Thyroid gland (tissue), 4 donors: ENCODE results near the gene MED29. TPM values are rescaled to one million over a fixed set of nuclear protein-coding genes. Genes with fewer than 3 reads are reported as not detected.

Source experiments
- DNase-seq, 2 donors: peaks; one replicate each; pipeline ENCODE4 v3.0.0-alpha.2; 2019
- H3K27ac ChIP-seq, 3 donors: fragments of 200-600 bp; sonication (generic); 1 replicate in 2 of 3; 2 replicates in 1 of 3; pipeline ENCODE4 v1.5.1; 2016 to 2019; ENCODE audit warnings: mild to moderate bottlenecking in 1 of 3, moderate library complexity in 1 of 3
- H3K27me3 ChIP-seq: fragments of 200-600 bp; sonication (generic); one replicate; pipeline ENCODE4 v1.5.1; 2019
- H3K36me3 ChIP-seq, 2 donors: fragments of 200-600 bp; sonication (generic); one replicate each; pipeline ENCODE4 v1.5.1; 2016 to 2019
- H3K4me1 ChIP-seq, 2 donors: fragments of 200-600 bp; sonication (generic); one replicate each; pipeline ENCODE4 v1.5.1; 2017 to 2019
- H3K4me3 ChIP-seq, 3 donors: fragments of 200-600 bp; sonication (generic); replicated peaks in 1 of 3; 1 replicate in 2 of 3; 2 replicates in 1 of 3; pipeline ENCODE4 v1.5.1; 2016; ENCODE audit warnings: mild to moderate bottlenecking in 1 of 3
- H3K9me3 ChIP-seq: fragments of 200-600 bp; sonication (generic); one replicate; pipeline ENCODE4 v1.5.1; 2017
- POLR2A ChIP-seq, 2 donors: fragments of 450-650 bp; IDR thresholded peaks; one replicate each; pipeline ENCODE4 v1.6.1; 2017; ENCODE audit warnings: antibody characterized with exemption in 2 of 2, mild to moderate bottlenecking in 2 of 2, moderate library complexity in 1 of 2
- WGBS, 2 donors: methylation state at CpG; one replicate each; pipeline ENCODE4 v1.1.5; 2017; 5-methylcytosine and 5-hydroxymethylcytosine counted together
- intact Hi-C: fragments of 100-400 bp; cut with DNase I; formaldehyde crosslinking; loops from one replicate; pipeline ENCODE4 v1.15.1; 2023
- total RNA-seq, 4 donors: library from RNA; depleted of rRNA; stranded (reverse); fragments of >200 nt; gene quantifications; one replicate each; pipeline ENCODE4 v1.2.3, GENCODE V29; 2016
- TF ChIP-seq, protein P1 (sequence below), 6 experiments: fragments of 200-600 bp in 3 of 6; fragments of 450-650 bp in 3 of 6; sonication (generic) in 3 of 6; IDR thresholded peaks; one replicate each; pipeline ENCODE4 v1.5.1; 2016 to 2019; ENCODE audit warnings: antibody characterized with exemption in 6 of 6, mild to moderate bottlenecking in 2 of 6, inconsistent platforms in 1 of 6, moderate library complexity in 1 of 6

MED29 gene
- total RNA-seq, 4 donors from 2014 or later: 44.3 to 77.5 (median 63.4) TPM

DNA sequence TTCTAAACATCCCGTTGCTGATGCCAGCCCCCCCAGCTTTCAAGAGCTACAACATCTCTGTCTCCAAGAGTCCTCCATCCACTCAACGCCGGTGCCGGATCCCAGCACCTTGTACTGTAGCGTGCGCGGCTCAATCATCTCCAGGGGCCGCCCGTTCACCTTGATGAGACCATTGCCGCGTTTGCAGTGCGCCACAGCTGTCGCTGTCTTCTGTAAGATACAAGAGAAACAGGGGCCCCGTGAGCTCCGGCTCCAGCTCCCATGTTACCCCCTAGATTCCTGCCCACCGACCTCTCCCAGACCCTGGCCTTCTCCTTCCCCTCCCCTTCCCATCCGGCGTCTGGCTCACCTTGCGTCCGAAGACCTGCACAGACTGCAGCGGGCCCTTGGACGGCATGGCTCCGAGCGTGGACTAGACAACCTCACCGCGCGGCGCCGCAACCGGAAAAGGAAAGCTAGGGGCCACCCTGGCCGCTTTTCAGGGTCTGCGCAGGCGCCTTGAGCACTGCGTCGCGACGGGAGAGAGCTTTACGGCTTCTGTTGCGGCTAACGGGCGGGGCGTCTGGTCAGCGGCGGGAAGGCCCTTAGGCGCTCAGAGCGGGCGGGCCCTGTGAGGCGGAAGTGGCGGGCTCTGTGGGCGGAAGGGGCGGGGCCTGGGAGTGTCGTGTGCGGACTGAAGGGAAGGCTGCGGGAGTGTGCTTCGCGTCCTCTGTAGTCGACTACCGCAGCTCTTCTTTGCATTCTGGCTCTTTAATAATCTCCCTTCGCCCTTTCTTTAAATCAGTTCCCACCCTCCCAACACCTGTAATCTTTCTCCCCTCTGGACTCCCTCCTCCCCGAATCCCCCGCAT lies 44.5 kb downstream of the MED29 start, which contains the start of gene RPS16:
TSS of gene RPS16 (minus strand) at position 451 of the 851 bp plus-strand sequence. CDS start at position 397, 54 bp downstream.
- no peaks in the 10 kb centered on the region for H3K9me3 ChIP-seq
- TF ChIP-seq POLR2A (IDR thresholded peaks at IDR 0.05): peak; percentile 60 to 94
- TF ChIP-seq, protein P1, sequence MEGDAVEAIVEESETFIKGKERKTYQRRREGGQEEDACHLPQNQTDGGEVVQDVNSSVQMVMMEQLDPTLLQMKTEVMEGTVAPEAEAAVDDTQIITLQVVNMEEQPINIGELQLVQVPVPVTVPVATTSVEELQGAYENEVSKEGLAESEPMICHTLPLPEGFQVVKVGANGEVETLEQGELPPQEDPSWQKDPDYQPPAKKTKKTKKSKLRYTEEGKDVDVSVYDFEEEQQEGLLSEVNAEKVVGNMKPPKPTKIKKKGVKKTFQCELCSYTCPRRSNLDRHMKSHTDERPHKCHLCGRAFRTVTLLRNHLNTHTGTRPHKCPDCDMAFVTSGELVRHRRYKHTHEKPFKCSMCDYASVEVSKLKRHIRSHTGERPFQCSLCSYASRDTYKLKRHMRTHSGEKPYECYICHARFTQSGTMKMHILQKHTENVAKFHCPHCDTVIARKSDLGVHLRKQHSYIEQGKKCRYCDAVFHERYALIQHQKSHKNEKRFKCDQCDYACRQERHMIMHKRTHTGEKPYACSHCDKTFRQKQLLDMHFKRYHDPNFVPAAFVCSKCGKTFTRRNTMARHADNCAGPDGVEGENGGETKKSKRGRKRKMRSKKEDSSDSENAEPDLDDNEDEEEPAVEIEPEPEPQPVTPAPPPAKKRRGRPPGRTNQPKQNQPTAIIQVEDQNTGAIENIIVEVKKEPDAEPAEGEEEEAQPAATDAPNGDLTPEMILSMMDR (IDR thresholded peaks at IDR 0.05): peak in 1 of 6 experiments; percentile 4
- DNase-seq: peak; percentile 98
- intact Hi-C loops: no loop called here
- peaks cover 21 to 24% of the 10 kb centered on the region in 2 donors for H3K36me3 ChIP-seq
- 0 to 1% methylated on average over 29 to 37 of the region's 61 CpGs for WGBS, 2 donors
- H3K27me3 ChIP-seq: no peaks in the 10 kb centered on the region
- H3K4me1 ChIP-seq: peaks cover 18 to 30% of the 10 kb centered on the region in 2 donors
- peak within 1 kb of the TSS; percentile 71 to 81 (median 76) for H3K27ac ChIP-seq
- peak within 1 kb of the TSS; percentile 87 to 99 (median 97) for H3K4me3 ChIP-seq

DNA sequence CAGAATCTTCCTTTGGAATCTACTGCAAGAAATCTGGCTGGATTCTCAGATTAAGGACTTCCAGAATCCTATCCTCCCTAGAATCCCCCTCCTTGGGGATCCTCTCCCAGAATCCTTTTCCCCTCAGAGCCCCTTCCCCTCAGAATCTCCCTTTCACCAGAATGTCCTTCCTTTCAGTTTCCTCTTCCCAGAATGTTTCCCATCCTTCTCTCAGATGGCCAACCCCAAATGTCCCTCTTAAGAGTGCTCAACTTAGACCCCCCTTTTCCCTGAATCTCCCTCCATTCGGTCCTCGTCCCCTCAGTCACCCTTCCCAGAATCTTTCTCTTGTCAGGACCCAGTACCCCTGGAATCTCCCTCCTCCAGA lies 45.2 kb downstream of the MED29 start:
- no peaks in the 10 kb centered on the region for H3K27me3 ChIP-seq
- H3K27ac ChIP-seq: peak overlapping the region; percentile 47 to 81 (median 71)
- no peaks in the 10 kb centered on the region for H3K9me3 ChIP-seq
- no peak for DNase-seq
- peak overlapping the region in 2 of 3 donors; percentile 71 to 99 for H3K4me3 ChIP-seq
- peaks cover 21 to 24% of the 10 kb centered on the region in 2 donors for H3K36me3 ChIP-seq
- WGBS, 2 donors: 0 to 2% methylated on average over 2 of the region's 2 CpGs
- intact Hi-C loops: no loop called here
- TF ChIP-seq POLR2A (IDR thresholded peaks at IDR 0.05): no peak
- TF ChIP-seq, protein P1 (IDR thresholded peaks at IDR 0.05): no peak
- peaks cover 13 to 25% of the 10 kb centered on the region in 2 donors for H3K4me1 ChIP-seq

DNA sequence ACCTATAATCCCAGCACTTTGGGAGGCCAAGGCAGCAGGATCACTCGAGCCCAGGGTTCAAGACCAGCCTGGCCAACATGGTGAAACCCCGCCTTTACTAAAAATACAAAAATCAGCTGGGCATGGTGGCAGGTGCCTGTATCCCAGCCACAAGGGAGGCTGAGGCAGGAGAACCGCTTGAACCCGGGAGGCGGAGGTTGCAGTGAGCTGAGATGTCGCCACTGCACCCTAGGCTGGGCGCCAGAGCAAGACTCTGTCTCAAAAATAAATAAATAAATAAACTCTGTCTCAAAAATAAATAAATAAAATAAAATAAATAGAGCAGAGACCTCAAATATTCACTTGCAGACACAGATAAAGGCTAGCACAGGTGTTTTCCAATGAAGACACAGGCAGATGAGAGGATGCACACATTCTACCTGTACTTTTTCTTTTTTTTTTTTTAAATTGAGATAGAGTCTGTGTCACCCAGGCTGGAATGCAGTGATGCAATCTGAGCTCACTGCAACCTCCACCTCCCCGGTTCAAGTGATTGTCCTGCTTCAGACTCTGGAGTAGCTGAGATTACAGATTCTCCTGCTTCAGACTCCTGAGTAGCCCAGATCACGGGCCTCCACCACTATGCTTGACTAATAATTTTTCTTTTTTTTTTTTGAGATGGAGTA lies 47.2 kb downstream of the MED29 start:
- H3K4me1 ChIP-seq: peaks cover 13 to 19% of the 10 kb centered on the region in 2 donors
- no peaks in the 10 kb centered on the region for H3K27me3 ChIP-seq
- H3K4me3 ChIP-seq: no peak overlapping the region
- H3K27ac ChIP-seq: no peak overlapping the region
- DNase-seq: no peak
- no peaks in the 10 kb centered on the region for H3K9me3 ChIP-seq
- no peak for TF ChIP-seq POLR2A (IDR thresholded peaks at IDR 0.05)
- TF ChIP-seq, protein P1 (IDR thresholded peaks at IDR 0.05): no peak
- intact Hi-C loops: no loop called here
- 71 to 80% methylated on average over 9 of the region's 9 CpGs for WGBS, 2 donors
- peaks cover 7 to 10% of the 10 kb centered on the region in 2 donors for H3K36me3 ChIP-seq

DNA sequence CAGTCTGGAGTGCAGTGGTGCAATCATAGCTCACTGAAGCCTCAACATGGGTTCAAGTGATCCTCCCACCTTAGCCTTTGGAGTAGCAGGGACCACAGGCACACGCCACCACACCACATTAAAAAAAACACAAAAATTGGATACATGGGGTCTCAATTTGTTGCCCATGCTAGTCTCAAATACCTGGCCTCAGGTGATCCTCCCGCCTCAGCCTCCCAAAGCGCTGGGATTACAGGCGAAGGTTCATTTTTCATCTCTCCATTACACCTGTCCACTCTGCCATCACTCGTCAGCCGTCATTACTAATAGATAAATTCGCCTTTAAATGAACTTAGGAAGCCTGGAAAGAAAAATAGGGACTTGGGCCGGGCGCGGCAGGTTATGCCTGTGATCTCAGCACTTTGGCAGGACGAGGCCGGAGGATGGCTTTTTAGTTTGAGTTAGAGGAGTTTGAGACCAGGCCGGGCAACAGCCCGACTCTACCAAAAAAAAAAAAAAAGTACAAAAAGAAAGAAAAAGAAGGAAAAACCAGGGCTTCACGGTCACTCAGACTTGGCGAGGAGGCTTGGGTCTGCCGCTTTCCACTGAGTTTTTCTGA lies 53.5 kb downstream of the MED29 start:
- peak; percentile 7 to 21 for DNase-seq
- peaks cover 21 to 25% of the 10 kb centered on the region in 2 donors for H3K4me1 ChIP-seq
- H3K36me3 ChIP-seq: no peaks in the 10 kb centered on the region
- peak overlapping the region in 2 of 3 donors; percentile 85 to 86 for H3K4me3 ChIP-seq
- H3K9me3 ChIP-seq: no peaks in the 10 kb centered on the region
- intact Hi-C loops: loop anchor here (10.0 kb wide), 1 partner anchor 90 kb away; the partner anchor contains the start of gene EID2B
- H3K27ac ChIP-seq: peak overlapping the region; percentile 84 to 90 (median 88)
- no peaks in the 10 kb centered on the region for H3K27me3 ChIP-seq
- TF ChIP-seq, protein P1 (IDR thresholded peaks at IDR 0.05): no peak
- TF ChIP-seq POLR2A (IDR thresholded peaks at IDR 0.05): no peak
- WGBS, 2 donors: 7 to 9% methylated on average over 17 of the region's 17 CpGs
